Stomach (tissue), 4 donors: Measurements from ENCODE around the gene CHTF18.

Source experiments
- CTCF ChIP-seq, 7 experiments: fragments of 450-650 bp in 4 of 7; fragments of 200-600 bp in 3 of 7; sonication (generic) in 3 of 7; IDR thresholded peaks; one replicate each; pipeline ENCODE4 v1.5.1; 2016 to 2019; ENCODE audit warnings: antibody characterized with exemption in 7 of 7, control low read depth in 2 of 7, mild to moderate bottlenecking in 1 of 7
- POLR2A ChIP-seq, 4 donors: fragments of 450-650 bp; IDR thresholded peaks; one replicate each; pipeline ENCODE4 v1.6.1; 2016; ENCODE audit warnings: antibody characterized with exemption in 4 of 4, control low read depth in 2 of 4, mild to moderate bottlenecking in 1 of 4, moderate library complexity in 1 of 4

GRCh38 chr16:762595-763268 is 25.7 kb upstream of the CHTF18 start:
- TF ChIP-seq POLR2A (IDR thresholded peaks at IDR 0.05): no peak
- TF ChIP-seq CTCF (IDR thresholded peaks at IDR 0.05): no peak
